ENCODE data around the gene GAS7. TPM values are rescaled to one million over a fixed set of nuclear protein-coding genes. Genes with fewer than 3 reads are reported as not detected.
A peak's percentile ranks its signal among the peaks of the same experiment; 100 is the strongest.

GAS7 gene
- total and polyA plus RNA-seq, 2 donors (not counting 1 experiment from before 2014, with no cell fraction given), result 3.4 to 13.6 TPM

GRCh38 chr17:9893411-9894012 is 304.9 kb downstream of the GAS7 start:
- no peaks in the 10 kb centered on the region for H3K9me3 Mint-ChIP-seq (ENCODE audit: insufficient read depth)
- H3K79me2 ChIP-seq (ENCODE audit: control insufficient read depth, insufficient read depth, low read length), result no peaks in the 10 kb centered on the region
- ATAC-seq (ENCODE audit: low read depth) (no peak), DNase-seq (no peak)
- POLR2A ChIA-PET, result no interaction called here
- H3K27ac ChIP-seq (ENCODE audit: low read length in 2 of 2), result no peak overlapping the region
- CTCF ChIA-PET, result no interaction called here
- intact Hi-C loops (cut with micrococcal nuclease), result no loop called here
- no peak for TF ChIP-seq CTCF (IDR thresholded peaks at IDR 0.05)
- no peak overlapping the region for H3K27ac Mint-ChIP-seq
- H3K9ac ChIP-seq (ENCODE audit: low read length), result no peak overlapping the region
- WGBS (ENCODE audit: insufficient coverage), result no CpG with 5 or more reads among the region's 3 CpGs
- H3K27me3 Mint-ChIP-seq, result peaks cover 16% of the 10 kb centered on the region
- no peaks in the 10 kb centered on the region for H3K9me3 ChIP-seq (ENCODE audit: control extremely low read depth in 1 of 3, control insufficient read depth in 2 of 3, insufficient read depth in 1 of 3, low read length in 2 of 3)
- H3K4me2 ChIP-seq (replicated peaks; ENCODE audit: low read depth, low read length, poor library complexity, severe bottlenecking), result no peak overlapping the region
- no peaks in the 10 kb centered on the region for H3K36me3 ChIP-seq (replicated peaks in 1 of 2; ENCODE audit: control extremely low read depth in 1 of 2, control insufficient read depth in 1 of 2, extremely low read depth in 1 of 2, insufficient read depth in 2 of 2, low read length in 1 of 2)
- no peaks in the 10 kb centered on the region for H4K20me1 ChIP-seq (ENCODE audit: control insufficient read depth, insufficient read depth, low read length, poor library complexity, severe bottlenecking)
- no peaks in the 10 kb centered on the region for H3K4me1 Mint-ChIP-seq
- H2AFZ ChIP-seq (ENCODE audit: insufficient read depth, low read depth, low read length, poor library complexity, severe bottlenecking), result no peak overlapping the region
- H3K4me1 ChIP-seq (ENCODE audit: control insufficient read depth in 2 of 2, insufficient read depth in 2 of 2, low read length in 2 of 2), result no peaks in the 10 kb centered on the region
- H3K4me3 ChIP-seq (ENCODE audit: control extremely low read depth in 1 of 5, extremely low read depth in 1 of 5, insufficient read depth in 1 of 5, low read depth in 2 of 5, low read length in 4 of 5), result no peak overlapping the region
- no peak overlapping the region for H3K4me3 Mint-ChIP-seq
- H3K27me3 ChIP-seq (replicated peaks in 1 of 4; ENCODE audit: control extremely low read depth in 1 of 4, control insufficient read depth in 3 of 4, insufficient read depth in 4 of 4, low read length in 3 of 4), result peaks cover 0 to 3% (median 1%) of the 10 kb centered on the region in 4 experiments

- no peak for ATAC-seq (ENCODE audit: low read depth)
Measured at GRCh38 chr17:9890124-9890523, 308.3 kb downstream of the GAS7 start.

More at GRCh38 chr17:9890124-9890523, 308.3 kb downstream of the GAS7 start:
- intact Hi-C loops (cut with micrococcal nuclease), result no loop called here
- H3K4me3 Mint-ChIP-seq, result no peak overlapping the region
- TF ChIP-seq CTCF (IDR thresholded peaks at IDR 0.05) (peak; percentile 11), EZH2 (IDR thresholded peaks at IDR 0.05; ENCODE audit: borderline replicate concordance, insufficient read depth, low read depth, low read length, poor library complexity, severe bottlenecking) (no peak)
- CTCF ChIA-PET, result interaction anchor here (1.0 kb wide), 1 partner anchor 728 kb away, joined by 3 read pairs; no protein-coding TSS in a partner anchor
- Histone ChIP-seq H3K9ac (ENCODE audit: low read length) (no peak overlapping the region), H4K20me1 (ENCODE audit: control insufficient read depth, insufficient read depth, low read length, poor library complexity, severe bottlenecking) (no peaks in the 10 kb centered on the region), H3K27ac (ENCODE audit: low read length in 2 of 2) (no peak overlapping the region), H3K27me3 (replicated peaks in 1 of 4; ENCODE audit: control extremely low read depth in 1 of 4, control insufficient read depth in 3 of 4, insufficient read depth in 4 of 4, low read length in 3 of 4) (peaks cover 0 to 2% (median 0%) of the 10 kb centered on the region in 4 experiments), H3K36me3 (replicated peaks in 1 of 2; ENCODE audit: control extremely low read depth in 1 of 2, control insufficient read depth in 1 of 2, extremely low read depth in 1 of 2, insufficient read depth in 2 of 2, low read length in 1 of 2) (no peaks in the 10 kb centered on the region), H3K9me3 (ENCODE audit: control extremely low read depth in 1 of 3, control insufficient read depth in 2 of 3, insufficient read depth in 1 of 3, low read length in 2 of 3) (peaks cover 0 to 1% (median 0%) of the 10 kb centered on the region in 3 donors), H2AFZ (ENCODE audit: insufficient read depth, low read depth, low read length, poor library complexity, severe bottlenecking) (no peak overlapping the region), H3K4me3 (ENCODE audit: control extremely low read depth in 1 of 5, extremely low read depth in 1 of 5, insufficient read depth in 1 of 5, low read depth in 2 of 5, low read length in 4 of 5) (no peak overlapping the region), H3K79me2 (ENCODE audit: control insufficient read depth, insufficient read depth, low read length) (no peaks in the 10 kb centered on the region), H3K4me1 (ENCODE audit: control insufficient read depth in 2 of 2, insufficient read depth in 2 of 2, low read length in 2 of 2) (no peaks in the 10 kb centered on the region), H3K4me2 (replicated peaks; ENCODE audit: low read depth, low read length, poor library complexity, severe bottlenecking) (no peak overlapping the region)
- POLR2A ChIA-PET, result no interaction called here
- no peaks in the 10 kb centered on the region for H3K9me3 Mint-ChIP-seq (ENCODE audit: insufficient read depth)
- no peaks in the 10 kb centered on the region for H3K4me1 Mint-ChIP-seq
- peaks cover 8% of the 10 kb centered on the region for H3K27me3 Mint-ChIP-seq
- no peak overlapping the region for H3K27ac Mint-ChIP-seq
- whole genome bisulfite sequencing (ENCODE audit: insufficient coverage), result 29% methylated on average over 2 of the region's 2 CpGs
- no peak for DNase-seq

Measured in B cell (primary cell).